NCI-H526 (cell line): Measurements from ENCODE around the gene BRIP1.
"Not testable (repeated sequence)": the region's sequence is repeated elsewhere in the genome, so short reads cannot be mapped to it uniquely, and the experiment has no call there.

ENCODE experiments used
- DNase-seq, 2 experiments: peaks; one replicate each; lab custom pipeline; 2025; lab: John Stamatoyannopoulos, UW

BRIP1 gene

GRCh38 chr17:61827649-61828395 lies 35.5 kb downstream of the BRIP1 start:
- no peak for DNase-seq

DNA sequence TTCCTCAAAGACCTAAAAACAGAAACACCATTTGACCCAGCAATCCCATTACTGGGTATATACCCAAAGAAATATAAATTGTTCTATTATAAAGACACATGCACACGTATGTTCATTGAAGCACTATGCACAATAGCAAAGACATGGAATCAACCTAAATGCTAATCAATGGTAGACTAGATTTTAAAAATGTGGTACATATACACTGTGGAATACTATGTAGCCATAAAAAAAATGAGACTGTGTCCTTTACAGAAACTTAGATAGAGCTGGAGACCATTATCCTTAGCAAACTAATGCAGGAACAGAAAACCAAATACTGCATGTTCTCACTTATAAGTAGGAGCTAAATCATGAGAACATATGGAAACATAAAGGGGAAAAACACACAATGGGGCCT lies 36.5 kb downstream of the BRIP1 start:
- DNase-seq, result not testable (repeated sequence)

- DNase-seq, result not testable (repeated sequence)
Observed at GRCh38 chr17:61826198-61826597, 37.1 kb downstream of the BRIP1 start.

DNA sequence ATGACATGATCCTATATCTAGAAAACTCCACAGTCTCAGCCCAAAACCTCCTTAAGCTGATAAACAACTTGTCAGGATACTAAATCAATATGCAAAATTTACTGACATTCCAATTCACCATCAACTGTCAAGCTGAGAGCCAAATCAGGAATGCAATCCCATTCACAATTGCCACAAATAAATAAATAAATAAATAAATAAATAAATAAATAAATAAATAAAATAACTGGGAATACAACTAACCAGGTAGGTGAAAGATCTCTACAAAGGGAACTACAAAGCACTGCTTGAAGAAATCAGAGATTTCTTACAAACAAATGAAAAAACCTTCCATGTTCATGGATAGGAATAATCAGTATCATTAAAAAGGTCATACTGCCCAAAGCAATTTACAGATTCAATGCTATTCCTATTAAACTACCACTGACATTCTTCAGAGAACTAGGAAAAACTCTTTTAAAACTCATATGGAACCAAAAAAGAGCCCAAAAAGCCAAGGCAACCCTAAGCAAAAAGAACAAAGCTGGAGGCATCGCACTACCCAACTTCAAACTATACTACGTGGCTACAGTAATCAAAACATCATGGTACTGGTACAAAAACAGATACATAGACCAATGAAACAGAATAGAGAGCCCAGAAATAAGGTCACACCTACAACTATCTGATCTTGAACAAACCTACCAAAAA lies 37.7 kb downstream of the BRIP1 start:
- no peak for DNase-seq

DNA sequence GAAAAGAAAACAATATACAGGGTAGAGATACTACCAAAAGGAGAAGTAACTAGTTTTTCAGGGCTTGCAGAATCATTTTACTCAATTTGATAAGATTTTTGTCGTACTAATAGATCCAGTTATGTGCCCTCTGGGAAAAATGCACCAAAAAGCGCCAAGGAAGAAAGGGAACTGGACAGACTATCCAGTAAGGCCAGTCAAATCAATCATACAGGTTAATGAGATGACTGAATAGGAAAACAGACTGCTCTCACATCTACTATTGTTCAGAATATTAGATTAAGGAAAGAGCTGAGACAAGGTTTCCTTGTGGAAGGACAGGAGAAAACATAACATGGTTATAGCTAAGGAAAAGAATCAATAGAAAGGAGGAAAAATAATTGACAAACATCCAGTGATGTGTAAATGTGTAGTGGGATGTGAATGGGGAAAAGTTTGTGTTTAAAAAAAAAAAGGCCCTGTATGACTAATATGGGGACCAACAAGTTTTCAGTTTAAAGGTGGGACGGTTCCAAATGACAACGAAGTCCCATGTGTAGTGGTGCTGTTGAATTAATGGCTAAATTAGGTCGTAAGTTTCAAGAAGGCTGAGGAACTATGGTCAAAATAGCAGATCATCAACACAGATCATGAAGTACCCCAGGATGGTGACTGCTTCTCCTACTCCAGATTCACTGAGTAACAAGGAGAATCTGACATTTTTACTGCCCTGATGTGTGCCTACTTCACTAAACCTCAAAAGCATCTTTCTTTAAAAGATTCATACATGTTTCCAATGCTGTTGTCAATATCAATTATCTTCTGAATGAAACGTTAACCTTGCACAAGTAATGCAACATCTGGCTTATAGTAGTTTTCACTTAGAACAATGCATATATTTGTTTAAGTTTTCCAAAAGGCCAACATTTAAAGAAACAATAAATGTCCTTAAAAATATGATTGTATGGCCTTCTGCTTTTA lies 40.7 kb downstream of the BRIP1 start:
- no peak for DNase-seq

GRCh38 chr17:61821655-61822054 lies 41.7 kb downstream of the BRIP1 start:
- DNase-seq, result no peak

DNA sequence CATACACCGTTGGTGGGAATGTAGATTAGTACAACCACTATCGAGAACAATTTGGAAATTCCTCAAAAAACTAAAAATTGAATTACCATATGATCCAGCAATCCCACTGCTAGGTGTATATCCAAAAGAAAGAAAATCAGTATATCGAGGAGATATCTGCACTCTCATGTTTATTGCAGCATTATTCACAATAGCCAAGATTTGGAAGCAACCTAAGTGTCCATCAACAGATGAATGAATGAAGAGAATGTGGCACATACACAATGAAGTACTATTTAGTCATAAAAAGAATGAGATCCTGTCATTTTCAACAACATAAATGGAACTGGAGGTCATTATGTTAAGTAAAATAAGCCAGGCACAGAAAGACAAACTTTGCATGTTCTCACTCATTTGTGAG lies 44.1 kb downstream of the BRIP1 start:
- not testable (repeated sequence) for DNase-seq

GRCh38 chr17:61818225-61818624 lies 45.1 kb downstream of the BRIP1 start:
- DNase-seq, result no peak

DNA sequence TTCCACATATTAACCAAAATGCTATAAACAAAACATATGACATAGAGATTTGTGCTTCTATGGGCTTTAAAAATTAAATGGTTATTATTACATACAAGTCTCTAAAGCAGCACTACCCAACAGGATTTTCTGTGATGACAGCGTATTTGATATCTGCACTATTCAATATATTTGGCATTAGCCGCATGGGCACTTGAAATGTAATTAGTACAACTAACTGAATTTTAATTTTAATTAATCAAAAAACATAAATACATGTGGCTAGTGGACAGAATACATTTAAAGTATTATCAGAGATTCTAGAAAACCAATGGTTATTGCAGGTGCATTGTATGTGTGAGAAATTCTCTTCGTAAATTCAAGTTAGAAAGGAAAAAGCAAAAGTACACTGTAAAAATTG lies 45.9 kb downstream of the BRIP1 start:
- no peak for DNase-seq

DNA sequence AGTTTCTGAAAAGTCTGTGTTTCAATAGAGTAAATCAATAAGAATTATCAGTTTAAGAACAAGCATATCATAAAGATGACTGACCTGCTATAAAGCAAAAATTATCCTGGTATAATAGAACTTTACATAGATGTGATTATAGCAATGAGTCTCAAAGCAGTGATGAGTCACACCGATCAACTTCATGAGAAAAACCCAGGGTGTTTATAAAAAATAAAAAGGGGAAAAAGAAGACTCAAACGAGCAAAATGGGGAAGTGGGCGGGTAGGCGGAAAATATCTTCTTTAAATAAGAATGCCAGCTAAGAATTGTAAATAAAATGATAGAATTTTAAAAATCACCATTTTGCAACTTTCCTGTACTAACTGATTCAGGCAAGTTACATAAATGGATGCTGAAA lies 46.8 kb downstream of the BRIP1 start:
- no peak for DNase-seq

GRCh38 chr17:61815863-61816503 lies 47.3 kb downstream of the BRIP1 start:
- no peak for DNase-seq

- DNase-seq, result no peak
Observed at GRCh38 chr17:61814485-61814884, 48.8 kb downstream of the BRIP1 start.

- no peak for DNase-seq
Observed at GRCh38 chr17:61813211-61813610, 50.1 kb downstream of the BRIP1 start.

DNA sequence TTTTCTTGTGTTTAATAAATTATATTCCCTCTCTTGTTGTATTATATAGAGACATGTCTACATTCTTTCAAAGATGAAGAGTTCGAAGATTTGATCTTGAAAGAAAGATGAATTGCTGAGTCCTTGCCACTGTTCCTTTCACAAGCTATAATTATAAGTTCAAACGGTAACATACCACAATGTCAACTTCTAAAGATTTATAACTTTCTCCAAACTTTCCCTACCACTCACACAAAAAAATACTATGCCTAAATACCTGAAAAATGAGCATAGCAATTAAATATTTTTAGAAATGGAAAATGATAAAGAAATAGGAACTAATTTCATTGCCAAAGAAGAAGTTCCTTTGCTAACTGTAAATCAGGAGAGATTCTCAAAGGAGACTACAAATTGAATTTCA lies 50.6 kb downstream of the BRIP1 start:
- DNase-seq, result no peak

DNA sequence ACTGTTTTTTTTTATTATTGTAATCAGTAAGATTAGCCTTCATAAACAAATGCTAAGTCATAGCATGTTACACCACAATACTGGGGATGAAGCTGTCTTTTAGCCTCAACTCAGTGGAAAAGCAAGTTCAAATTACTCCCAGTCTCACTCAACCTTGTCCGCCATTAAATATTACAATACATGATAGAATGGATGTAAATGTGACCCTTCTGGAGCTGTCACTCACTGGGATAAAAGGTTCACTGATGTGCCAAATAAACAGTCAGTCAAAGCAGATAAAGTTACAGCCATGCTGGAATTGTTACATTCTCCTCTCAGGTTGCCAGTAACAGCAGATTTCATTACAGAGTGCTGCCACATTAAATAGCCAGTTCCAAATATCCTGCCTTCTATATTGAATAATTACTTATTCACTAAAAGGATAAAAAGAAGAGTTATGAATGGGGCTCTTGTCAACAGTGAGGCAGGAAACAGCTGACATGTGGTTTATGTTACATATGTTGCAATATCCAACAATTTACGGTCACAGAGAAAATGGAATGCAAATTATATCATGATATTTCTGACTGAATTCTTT lies 53.4 kb downstream of the BRIP1 start:
- DNase-seq, result peak; percentile 21 to 42

DNA sequence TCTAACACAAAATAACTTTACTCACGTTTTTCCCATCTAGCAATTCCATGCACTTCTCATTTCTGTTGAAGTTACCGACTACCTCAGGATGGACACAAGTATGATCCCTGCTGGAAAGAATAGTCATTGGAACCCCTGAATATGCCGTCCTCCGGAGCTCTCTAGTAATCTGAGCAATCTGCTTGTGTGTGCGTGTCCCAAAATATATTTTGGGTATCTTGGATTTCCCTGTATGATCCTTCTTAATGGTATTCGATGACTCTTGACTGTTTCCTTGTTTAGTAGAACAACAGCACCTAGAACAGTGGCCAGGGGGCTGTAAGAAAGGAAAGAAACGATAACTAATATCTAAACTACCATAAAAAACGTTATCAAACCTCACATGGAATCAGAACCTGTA lies 54.9 kb downstream of the BRIP1 start:
- DNase-seq, result no peak

GRCh38 chr17:61806936-61807335 lies 56.4 kb downstream of the BRIP1 start:
- no peak for DNase-seq

GRCh38 chr17:61806081-61806828 lies 57.1 kb downstream of the BRIP1 start:
- DNase-seq, result no peak

DNA sequence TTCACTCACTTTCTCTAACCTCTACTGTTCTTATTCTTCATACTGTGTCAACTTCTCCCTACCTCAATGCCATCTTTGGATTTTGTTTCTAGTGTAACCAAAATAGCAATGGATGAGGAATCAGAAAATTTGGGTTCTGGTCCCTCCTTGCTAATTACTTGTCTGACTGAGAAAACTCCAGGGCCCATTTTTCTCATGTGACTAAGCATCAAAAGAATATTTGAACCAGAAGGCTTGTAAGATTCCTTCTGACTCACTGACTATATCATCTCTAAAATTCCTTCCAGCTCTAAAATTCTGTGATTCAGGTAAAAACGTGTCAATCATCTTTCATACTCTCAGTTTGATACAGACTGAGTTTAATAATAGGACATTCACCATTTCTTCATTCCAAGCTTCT lies 57.9 kb downstream of the BRIP1 start:
- no peak for DNase-seq

GRCh38 chr17:61803796-61804195 lies 59.5 kb downstream of the BRIP1 start:
- no peak for DNase-seq

- DNase-seq, result no peak
Observed at GRCh38 chr17:61803216-61803615, 60.1 kb downstream of the BRIP1 start.
